Lower leg skin (tissue), 3 donors: ENCODE measurements around the gene UVSSA.

Source experiments
- CTCF ChIP-seq, 3 donors: fragments of 450-650 bp; IDR thresholded peaks; one replicate each; pipeline ENCODE4 v1.5.1; 2016; ENCODE audit warnings: antibody characterized with exemption in 3 of 3, mild to moderate bottlenecking in 3 of 3, moderate library complexity in 2 of 3
- POLR2A ChIP-seq, 2 donors: fragments of 450-650 bp; IDR thresholded peaks; one replicate each; pipeline ENCODE4 v1.6.1; 2016 to 2017; ENCODE audit warnings: antibody characterized with exemption in 2 of 2, mild to moderate bottlenecking in 1 of 2, moderate library complexity in 1 of 2

GRCh38 chr4:1357356-1358248 lies 10.6 kb downstream of the UVSSA start:
- TF ChIP-seq CTCF (IDR thresholded peaks at IDR 0.05) (no peak), POLR2A (IDR thresholded peaks at IDR 0.05) (no peak)
